ENCODE results near the gene WWTR1.

WWTR1 gene

GRCh38 chr3:149657926-149658743, at the start of gene WWTR1:
WWTR1 (minus strand) TSS chr3:149658025; CDS start chr3:149657306, 719 bp downstream.
- DNase-seq, result peak; percentile 52 to 76 (median 61)

- DNase-seq, result peak in 1 of 3 donors; percentile 11
These were observed 49.1 kb upstream of the WWTR1 start for GRCh38 chr3:149706905-149707304.

GRCh38 chr3:149705416-149705815, 47.6 kb upstream of the WWTR1 start:
- DNase-seq, result peak in 1 of 3 donors; percentile 3

- peak in 1 of 3 donors; percentile 5 for DNase-seq
These were observed 45.6 kb upstream of the WWTR1 start for GRCh38 chr3:149703466-149703865.

GRCh38 chr3:149702691-149703441, 45.0 kb upstream of the WWTR1 start:
- DNase-seq, result peak in 1 of 3 donors; percentile 15

GRCh38 chr3:149701977-149702350, 44.1 kb upstream of the WWTR1 start:
- no peak for DNase-seq

GRCh38 chr3:149701206-149701976, 43.6 kb upstream of the WWTR1 start:
- DNase-seq, result peak in 1 of 3 donors; percentile 15

GRCh38 chr3:149688122-149688757, 30.4 kb upstream of the WWTR1 start:
- DNase-seq, result no peak

GRCh38 chr3:149686996-149687395, 29.2 kb upstream of the WWTR1 start:
- no peak for DNase-seq

GRCh38 chr3:149678351-149678950, 20.6 kb upstream of the WWTR1 start:
- DNase-seq, result peak in 1 of 3 donors; percentile 16

GRCh38 chr3:149673393-149673792, 15.6 kb upstream of the WWTR1 start:
- DNase-seq, result no peak

GRCh38 chr3:149670742-149671492, 13.1 kb upstream of the WWTR1 start:
- DNase-seq, result no peak

GRCh38 chr3:149667576-149667975, 9.8 kb upstream of the WWTR1 start:
- no peak for DNase-seq

- DNase-seq, result no peak
These were observed 6.1 kb upstream of the WWTR1 start for GRCh38 chr3:149663966-149664365.

GRCh38 chr3:149662240-149662887, 4.5 kb upstream of the WWTR1 start:
- DNase-seq, result peak in 2 of 3 donors; percentile 25 to 38

- no peak for DNase-seq
These were observed 2.6 kb upstream of the WWTR1 start for GRCh38 chr3:149660462-149660861.

- peak in 2 of 3 donors; percentile 26 to 50 for DNase-seq
These were observed 1.1 kb upstream of the WWTR1 start for GRCh38 chr3:149658744-149659497.

GRCh38 chr3:149657321-149657925, 402 bp downstream of the WWTR1 start:
- DNase-seq, result peak in 1 of 3 donors; percentile 10

GRCh38 chr3:149655826-149656574, 1.8 kb downstream of the WWTR1 start:
- DNase-seq, result no peak

All from suppressor macrophage treated with lipopolysaccharide for 1 hour (primary cell).